Limb (tissue), 2 donors: ENCODE measurements around the gene XDH.

Source experiments
- DNase-seq, 2 donors: peaks; one replicate each; pipeline ENCODE4 v3.0.0-alpha.2; 2016; ENCODE audit errors: extremely low spot score in 2 of 2

The XDH gene

DNA sequence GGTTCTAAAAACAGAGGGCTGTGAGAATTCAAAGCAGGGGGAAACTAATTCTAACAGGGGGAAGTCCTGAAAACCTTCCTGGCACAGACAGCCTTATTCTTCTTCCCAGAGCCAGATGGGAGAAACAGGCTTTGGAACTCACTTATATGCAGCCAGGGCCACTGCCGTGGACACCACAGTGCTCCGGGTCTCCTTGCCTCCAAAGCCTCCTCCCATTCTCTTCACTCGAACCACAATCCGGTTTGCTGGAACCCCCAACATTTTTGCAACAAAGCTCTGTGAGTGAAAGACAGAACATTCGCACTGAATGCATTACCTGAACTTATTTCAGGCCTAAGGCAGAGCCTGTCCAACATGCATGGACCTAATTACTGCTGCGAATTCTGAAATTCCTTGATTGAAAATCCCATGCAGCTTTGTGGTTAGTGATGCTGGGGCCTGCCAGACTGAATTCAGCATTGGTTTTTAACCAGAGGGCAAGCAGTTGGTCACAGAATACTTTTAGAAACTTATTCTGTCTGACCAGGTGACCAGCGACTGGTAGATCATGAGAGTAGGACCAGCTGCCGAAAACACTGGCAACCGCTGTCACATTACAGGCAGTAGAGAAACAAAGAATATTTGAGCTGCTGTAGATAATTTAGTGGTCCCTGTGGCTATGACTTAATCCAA is 48.6 kb downstream of the XDH start:
- DNase-seq = no peak

DNA sequence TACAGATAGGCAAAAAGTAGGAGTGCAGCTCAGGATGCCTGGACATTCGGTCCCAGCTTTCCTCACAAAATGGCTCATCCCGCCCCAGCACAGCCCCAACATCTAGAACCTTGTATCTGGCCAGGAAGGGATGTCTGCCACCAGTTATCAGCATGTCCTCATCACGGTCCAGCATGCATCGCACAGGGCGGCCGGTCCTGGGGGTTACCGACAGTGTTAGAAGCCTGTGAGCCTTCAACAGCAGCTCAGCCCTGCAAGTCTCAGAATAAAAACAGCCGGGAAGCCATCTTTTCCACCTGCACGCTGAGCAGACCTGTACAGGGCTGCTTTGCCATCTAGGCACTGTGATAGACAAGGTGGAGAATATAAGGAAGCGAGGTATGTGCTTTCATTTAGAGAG is 49.2 kb downstream of the XDH start:
- DNase-seq = no peak

DNA sequence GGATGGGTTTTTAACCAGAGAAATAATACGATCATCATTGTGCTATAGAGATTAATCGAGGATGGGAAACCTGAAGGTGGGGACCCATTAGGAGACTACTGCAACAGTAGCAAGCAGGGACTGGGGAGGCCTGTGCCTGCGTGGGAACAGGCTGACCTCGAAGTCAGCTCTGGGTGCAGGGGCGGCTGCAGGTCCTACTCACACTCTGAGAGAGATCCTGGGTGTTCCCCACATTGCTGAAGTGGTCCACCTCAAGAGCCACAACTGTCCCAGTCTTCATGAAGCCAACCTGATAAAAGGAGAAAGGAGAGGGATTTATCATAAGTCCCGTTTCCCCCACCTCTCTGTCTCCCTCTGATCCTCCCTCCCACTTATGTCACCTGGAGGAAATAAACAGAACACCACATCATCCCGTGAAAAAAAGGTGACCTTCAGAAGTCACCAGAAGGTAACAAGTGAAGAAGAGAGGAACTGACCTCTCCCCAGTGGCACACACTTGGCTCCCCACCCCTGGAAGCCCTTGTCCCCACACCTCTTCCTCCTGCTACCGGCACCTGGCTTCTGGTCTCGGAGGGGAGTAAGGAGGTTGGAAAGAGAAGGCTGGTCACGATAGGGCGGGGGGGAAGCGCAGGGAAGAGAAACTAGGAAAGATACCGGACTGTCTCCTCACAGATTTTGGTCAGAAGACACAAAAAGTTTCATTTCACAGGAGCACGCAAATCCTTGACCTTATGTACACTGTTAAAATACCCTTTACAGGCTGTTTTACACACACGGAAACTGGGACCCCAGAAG is 50.4 kb downstream of the XDH start:
- DNase-seq = no peak

DNA sequence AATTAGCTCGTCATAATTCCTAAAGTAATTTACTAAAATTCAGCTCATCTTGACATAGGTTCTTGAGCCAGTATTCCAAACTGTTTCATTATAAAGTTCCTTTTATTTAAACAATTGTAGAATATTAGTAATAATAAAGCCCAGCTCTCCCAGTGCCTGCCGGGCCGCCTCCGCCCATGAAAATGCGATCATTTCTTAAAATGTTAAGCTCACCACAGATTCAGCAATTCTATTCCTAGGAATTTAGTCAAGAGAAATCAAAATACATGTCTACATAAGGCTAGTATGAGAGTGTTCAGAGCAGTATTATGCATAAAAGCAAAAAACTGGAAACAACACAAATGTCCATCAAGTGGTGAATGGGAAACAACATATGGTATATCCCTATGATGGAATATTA is 52.0 kb downstream of the XDH start:
- DNase-seq = no peak

DNA sequence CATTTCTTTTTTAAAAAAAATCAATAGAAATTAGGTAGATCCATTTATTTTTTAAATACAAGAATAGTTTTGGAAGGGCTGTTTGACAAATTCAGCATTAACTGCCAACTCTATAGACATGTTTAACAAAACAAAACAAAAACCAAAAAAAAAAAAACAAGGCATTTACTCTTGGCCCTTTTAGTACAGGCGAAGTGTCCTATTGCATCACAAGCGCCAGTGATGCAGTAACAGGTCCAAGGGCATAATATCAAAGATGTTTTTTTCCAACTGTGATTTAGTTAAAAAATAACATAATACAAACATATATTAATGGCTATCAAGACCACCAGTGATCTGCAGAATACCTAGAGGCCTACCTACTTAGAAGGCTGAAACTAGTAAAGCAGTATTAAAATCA is 55.3 kb downstream of the XDH start:
- DNase-seq = no peak

GRCh38 chr2:31354837-31355236 is 59.7 kb downstream of the XDH start:
- DNase-seq = no peak

DNA sequence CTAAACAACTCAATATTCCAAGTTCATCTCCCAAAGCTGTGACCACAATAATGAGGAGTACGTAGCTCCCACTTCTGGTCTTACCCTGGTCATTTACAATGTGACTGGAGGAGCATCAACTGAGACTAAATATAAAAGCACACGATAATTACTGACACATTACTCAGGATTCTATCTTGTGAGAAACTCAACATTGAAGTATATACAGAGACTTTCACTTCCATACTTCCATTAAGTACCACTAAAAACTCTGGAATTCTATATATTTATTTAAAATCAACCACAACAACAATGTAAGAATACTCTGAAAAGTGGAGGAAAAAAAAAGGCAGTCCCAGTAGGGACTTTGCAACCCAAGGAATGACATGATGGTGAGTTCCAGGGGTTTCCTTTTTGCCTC is 61.4 kb downstream of the XDH start:
- no peak for DNase-seq

DNA sequence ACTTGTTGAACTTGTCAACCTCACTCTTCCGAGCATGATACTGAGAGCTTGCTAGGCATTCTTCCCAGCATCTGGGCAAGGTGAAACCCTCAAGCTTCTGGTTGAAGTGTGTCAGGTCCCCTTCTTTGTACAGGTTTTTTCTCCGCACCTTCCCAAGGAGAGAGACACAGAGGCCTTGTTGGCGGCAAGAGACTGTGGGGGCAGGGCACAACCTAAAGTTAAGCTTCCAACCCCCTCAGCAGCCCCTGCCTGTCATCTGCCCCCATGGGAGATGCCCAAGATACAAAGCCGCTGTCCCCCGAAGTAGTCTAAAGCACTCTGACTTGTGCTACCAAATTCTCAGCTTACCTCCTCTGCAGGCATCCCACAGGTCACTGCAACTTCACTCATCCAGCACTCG is 64.9 kb downstream of the XDH start:
- DNase-seq = no peak

GRCh38 chr2:31349160-31349559 is 65.4 kb downstream of the XDH start:
- DNase-seq = no peak

- no peak for DNase-seq
These were observed 65.9 kb downstream of the XDH start for GRCh38 chr2:31348618-31349017.

DNA sequence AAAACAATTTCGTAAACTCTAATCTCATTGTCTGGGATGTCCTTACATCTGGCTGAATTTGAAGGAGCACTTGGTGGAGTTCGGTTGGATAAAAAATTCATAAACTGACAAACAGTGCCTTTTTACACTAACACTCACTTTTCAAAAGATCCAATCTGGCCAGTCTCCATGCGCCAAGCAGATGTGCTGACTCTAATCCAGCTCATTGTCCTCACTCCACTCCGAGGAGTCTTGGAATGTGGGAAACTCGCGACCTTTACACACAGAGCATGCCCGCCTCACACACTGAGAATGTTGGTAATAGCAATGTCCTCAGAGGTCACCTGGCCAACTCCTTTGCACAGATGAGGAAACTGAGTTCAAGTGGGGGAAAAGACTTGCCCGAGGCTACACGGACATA is 66.8 kb downstream of the XDH start:
- DNase-seq = no peak

GRCh38 chr2:31347319-31347718 is 67.2 kb downstream of the XDH start:
- no peak for DNase-seq

DNA sequence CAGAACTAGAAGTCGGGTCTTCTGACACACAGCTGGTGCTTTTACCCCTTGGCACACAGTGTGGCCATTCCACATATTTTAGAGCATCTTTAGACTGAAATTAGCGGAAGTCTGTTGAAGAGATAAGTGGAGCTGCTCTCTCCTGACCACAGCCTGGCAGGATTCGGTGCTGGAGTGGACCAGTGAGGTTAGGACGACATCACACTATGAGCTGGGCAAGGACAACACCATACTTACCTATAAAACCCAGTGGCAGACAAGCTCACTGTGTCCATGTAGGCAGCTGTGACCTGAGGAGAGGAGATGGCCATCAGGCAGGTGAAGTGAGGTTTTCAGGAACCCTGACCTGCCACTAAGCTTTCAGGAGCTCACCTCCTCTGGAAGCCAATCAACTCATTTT is 70.1 kb downstream of the XDH start:
- DNase-seq = no peak

DNA sequence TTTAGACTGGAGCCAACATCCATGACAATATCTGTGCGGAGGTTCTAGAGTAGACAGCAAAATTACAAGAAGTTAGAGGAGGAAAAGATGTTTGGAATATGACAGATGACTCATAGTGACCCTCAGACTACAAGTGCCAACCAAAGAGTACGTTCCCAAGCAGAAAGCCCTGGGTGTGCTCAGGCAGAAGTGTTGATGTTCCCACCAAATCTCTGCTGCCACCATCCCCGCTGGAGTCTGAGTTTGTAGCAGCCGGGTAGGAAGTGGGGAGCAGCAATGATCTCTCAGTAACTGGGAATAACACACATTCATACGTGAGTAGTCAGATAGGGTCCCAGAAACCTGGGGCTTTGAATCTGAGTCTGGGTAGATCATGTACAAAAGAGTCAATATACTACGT is 73.2 kb downstream of the XDH start:
- DNase-seq = no peak

DNA sequence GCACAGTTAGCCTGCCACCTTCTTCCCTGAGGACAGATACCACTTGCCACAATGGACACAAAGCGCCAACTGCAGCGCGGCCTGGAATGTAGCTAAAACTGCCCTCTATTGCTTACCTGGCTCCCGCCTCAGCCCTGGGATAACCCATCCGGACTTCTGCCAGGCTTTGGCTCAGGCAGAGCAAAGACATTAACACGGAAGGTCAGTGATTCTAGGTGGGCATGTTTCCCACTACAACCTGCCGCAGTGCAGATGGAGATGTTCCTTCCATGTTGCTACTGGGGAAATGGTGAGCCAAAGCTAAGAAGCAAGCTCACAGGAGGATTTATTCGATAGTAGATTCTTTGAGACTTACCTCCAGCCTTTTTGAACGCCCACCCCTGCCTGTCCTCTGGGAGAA is 74.8 kb downstream of the XDH start:
- DNase-seq = no peak

- DNase-seq = no peak
These were observed 76.7 kb downstream of the XDH start for GRCh38 chr2:31337860-31338259.

DNA sequence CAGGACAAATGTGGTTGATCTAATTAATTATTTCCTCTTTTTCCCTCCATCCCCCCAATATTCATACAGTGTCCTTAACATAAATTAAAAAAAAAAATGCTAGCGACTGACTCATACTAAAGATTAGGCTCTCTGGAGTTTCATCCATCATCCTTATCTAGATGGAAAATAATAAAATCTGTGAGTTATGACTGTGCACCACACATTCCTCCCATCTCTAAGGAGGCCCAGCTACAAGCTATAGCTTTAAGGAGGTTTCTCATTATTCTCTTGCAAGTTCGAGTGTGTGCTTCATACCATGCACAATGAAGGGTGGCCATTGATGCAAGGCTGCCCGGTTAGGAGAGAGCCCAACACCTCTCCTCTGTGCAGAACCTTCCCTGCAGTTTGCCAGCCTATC is 77.3 kb downstream of the XDH start:
- no peak for DNase-seq

DNA sequence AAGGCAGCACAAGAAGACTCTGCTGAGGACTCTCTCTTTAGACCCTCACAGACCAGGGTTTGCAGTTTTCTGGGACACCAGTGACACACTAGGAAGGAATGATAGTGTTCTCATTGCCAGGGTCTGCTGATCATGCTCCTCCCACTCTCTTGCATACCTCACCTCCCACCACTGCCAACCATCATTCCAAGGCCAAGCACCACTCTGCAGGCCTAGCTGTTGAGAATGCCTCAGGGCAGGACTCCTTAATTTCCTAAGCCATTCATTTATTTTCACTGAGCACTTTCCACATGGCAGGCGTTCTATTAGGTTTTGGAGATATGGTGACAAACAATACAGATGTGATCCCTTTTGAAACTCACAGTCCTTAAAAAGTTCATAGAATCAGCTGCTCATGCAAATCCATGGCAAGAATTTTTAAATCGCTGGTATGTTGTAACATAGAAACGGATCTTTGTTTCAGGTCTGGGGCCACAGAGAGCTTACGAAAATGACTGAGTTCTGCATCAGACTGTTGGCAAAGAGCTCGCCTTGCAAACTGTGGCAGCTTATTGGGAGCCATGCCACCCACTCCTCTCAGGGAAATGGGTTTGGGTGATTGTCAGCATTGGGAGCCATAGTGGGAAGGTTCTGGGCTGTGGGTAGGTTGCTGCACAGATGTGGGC is 78.5 kb downstream of the XDH start:
- no peak for DNase-seq

GRCh38 chr2:31334311-31335026 is 80.1 kb downstream of the XDH start:
- DNase-seq = no peak

DNA sequence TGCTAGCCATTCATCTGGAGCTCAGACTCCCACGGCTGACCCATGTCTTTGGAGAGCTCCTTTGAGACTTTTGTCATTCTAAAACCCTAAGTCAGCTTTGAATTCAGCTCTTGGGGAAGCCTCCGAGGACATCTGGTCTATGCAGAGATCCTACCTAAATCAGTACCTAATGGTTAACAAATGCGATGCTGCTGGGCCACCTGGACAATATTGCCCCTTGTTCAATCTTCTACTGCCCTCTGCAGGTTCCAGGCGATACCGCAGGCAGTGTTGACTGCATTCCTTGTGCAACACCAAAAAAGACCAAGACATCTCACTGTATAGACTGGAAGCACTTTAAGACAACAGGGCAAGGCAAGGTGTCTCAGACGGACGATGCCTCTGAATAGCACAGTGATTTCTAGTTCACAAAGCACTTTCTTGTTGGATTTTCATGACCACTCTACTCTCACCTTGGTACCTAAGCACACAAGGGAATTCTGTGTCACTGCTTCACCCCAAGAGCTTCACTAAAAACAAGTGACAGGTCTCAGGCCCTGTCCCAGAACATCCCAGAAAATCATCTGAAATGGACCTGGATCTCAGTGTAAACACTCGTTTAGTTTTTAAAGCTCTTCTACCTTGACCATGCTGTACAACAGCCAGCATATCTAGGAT is 80.9 kb downstream of the XDH start:
- peak; percentile 67 to 84 for DNase-seq

DNA sequence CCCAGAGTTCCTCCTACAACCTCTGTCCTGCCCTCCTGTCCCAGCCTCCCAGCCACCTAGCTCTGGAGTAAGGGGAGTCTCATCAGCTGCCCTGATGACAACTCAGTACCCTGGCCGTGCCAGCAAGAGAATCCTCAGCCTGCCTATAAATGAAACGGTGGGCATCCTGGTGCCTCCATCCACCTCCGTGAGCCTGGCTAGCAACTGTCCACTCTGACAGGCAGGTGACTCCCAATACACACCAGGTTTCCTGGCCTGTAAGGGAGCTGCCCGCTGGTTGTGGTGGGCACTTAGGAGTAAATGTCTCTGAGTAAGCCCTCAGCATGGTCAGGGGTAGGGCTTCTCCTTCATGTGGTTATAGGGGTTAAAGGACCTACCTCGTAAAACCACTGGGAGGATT is 81.5 kb downstream of the XDH start:
- no peak for DNase-seq

DNA sequence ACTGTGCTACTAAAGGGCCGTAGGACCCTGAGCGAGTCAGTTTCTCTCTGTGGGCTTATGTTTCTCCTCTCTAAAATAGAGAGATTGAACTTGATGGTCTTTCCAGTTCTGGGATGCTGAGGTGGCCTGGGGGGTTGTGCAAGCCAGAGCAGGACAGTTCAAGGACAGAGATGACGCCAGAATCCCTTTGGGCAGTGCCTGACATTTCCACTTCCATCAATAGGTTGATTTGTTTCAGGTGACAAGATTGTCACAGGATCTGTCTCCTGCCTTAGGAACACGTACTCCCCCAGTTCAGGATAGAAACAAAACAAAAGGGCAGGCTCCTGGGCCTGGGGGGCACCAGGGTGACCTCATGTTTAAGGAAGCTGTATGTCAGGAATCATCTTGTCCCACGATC is 82.0 kb downstream of the XDH start:
- DNase-seq = no peak
